HTERT RPE-1 (cell line): ENCODE measurements around the gene JAKMIP2.
"Not testable (repeated sequence)": the region's sequence is repeated elsewhere in the genome, so short reads cannot be mapped to it uniquely, and the experiment has no call there.

Source experiments
- in situ Hi-C: fragments of 300-500 bp; cut with MboI; formaldehyde crosslinking; loops from 4 replicates; pipeline ENCODE4 v1.14.3; 2020; ENCODE audit warnings: low sequenced_read_pairs

Gene JAKMIP2

GRCh38 chr5:147617711-147618350 lies 164.7 kb downstream of the JAKMIP2 start:
- in situ Hi-C loops: no loop called here

GRCh38 chr5:147617191-147617606 lies 165.3 kb downstream of the JAKMIP2 start:
- in situ Hi-C loops: no loop called here

GRCh38 chr5:147616421-147616820 lies 166.1 kb downstream of the JAKMIP2 start:
- in situ Hi-C loops: no loop called here

- in situ Hi-C loops: no loop called here
These were observed 169.2 kb downstream of the JAKMIP2 start for GRCh38 chr5:147613359-147613758.

- in situ Hi-C loops: no loop called here
These were observed 171.0 kb downstream of the JAKMIP2 start for GRCh38 chr5:147611483-147611882.

- in situ Hi-C loops: no loop called here
These were observed 171.7 kb downstream of the JAKMIP2 start for GRCh38 chr5:147610798-147611197.

GRCh38 chr5:147601652-147602051 lies 180.9 kb downstream of the JAKMIP2 start:
- in situ Hi-C loops: no loop called here

- in situ Hi-C loops: no loop called here
These were observed 191.4 kb downstream of the JAKMIP2 start for GRCh38 chr5:147591120-147591519.

GRCh38 chr5:147590096-147590495 lies 192.4 kb downstream of the JAKMIP2 start:
- in situ Hi-C loops: no loop called here

GRCh38 chr5:147586832-147587231 lies 195.7 kb downstream of the JAKMIP2 start:
- in situ Hi-C loops: no loop called here

- in situ Hi-C loops: no loop called here
These were observed 196.3 kb downstream of the JAKMIP2 start for GRCh38 chr5:147586221-147586620.

- in situ Hi-C loops: not testable (repeated sequence)
These were observed 200.3 kb downstream of the JAKMIP2 start for GRCh38 chr5:147582272-147582671.

- in situ Hi-C loops: not testable (repeated sequence)
These were observed 202.1 kb downstream of the JAKMIP2 start for GRCh38 chr5:147580418-147580817.

- in situ Hi-C loops: no loop called here
These were observed 204.1 kb downstream of the JAKMIP2 start for GRCh38 chr5:147578228-147579024.

- in situ Hi-C loops: no loop called here
These were observed 205.6 kb downstream of the JAKMIP2 start for GRCh38 chr5:147576646-147577535.

- in situ Hi-C loops: no loop called here
These were observed 206.9 kb downstream of the JAKMIP2 start for GRCh38 chr5:147575598-147575997.

- in situ Hi-C loops: no loop called here
These were observed 209.3 kb downstream of the JAKMIP2 start for GRCh38 chr5:147573211-147573610.

GRCh38 chr5:147568710-147569406 lies 213.7 kb downstream of the JAKMIP2 start:
- in situ Hi-C loops: no loop called here

- in situ Hi-C loops: no loop called here
These were observed 214.5 kb downstream of the JAKMIP2 start for GRCh38 chr5:147567917-147568598.

GRCh38 chr5:147565524-147565923 lies 217.0 kb downstream of the JAKMIP2 start:
- in situ Hi-C loops: no loop called here
